GM12891 (cell line): ENCODE measurements around the gene PDGFA.

Experiments used
- PAX5 ChIP-seq: IDR thresholded peaks from 2 replicates; pipeline ENCODE4 v1.6.1; 2011; ENCODE audit warnings: low read length, moderate library complexity, mild to moderate bottlenecking; ENCODE audit not compliant: insufficient read depth, severe bottlenecking
- POLR2A ChIP-seq: IDR thresholded peaks from 2 replicates; pipeline ENCODE4 v1.6.1; 2011; ENCODE audit warnings: low read depth, low read length, control low read depth
- POLR2AphosphoS5 ChIP-seq: IDR thresholded peaks from 2 replicates; pipeline ENCODE4 v1.6.1; 2011; ENCODE audit warnings: low read depth, low read length, control low read depth
- POU2F2 ChIP-seq: IDR thresholded peaks from 2 replicates; pipeline ENCODE4 v1.6.1; 2011; ENCODE audit warnings: low read depth, mild to moderate bottlenecking, control low read depth, low read length, moderate library complexity
- SPI1 ChIP-seq: IDR thresholded peaks from 2 replicates; pipeline ENCODE4 v1.6.1; 2011; ENCODE audit warnings: low read depth, low read length, control low read depth
- TAF1 ChIP-seq: IDR thresholded peaks from 2 replicates; pipeline ENCODE4 v1.6.1; 2011; ENCODE audit warnings: low read depth, low read length, control low read depth

DNA sequence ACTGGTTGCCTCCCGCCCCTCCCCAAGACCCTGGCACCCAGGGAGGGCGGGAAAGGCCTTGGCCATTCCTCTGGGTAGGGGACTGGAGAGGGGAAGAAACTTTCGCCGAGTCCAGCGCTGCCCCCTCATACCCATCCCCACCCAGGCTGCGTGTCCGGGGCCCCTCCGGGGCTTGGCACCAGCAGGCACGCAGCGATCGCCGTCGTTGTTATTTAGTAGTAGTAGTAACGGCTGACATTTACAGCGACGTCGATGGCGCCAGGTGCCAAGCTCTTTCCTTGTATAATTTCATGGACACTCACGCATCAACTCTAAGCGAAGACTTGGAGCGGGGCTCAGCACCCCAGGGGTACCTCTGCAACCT is 3.3 kb upstream of the PDGFA start:
- no peak for TF ChIP-seq POLR2A
- no peak for TF ChIP-seq PAX5
- no peak for TF ChIP-seq POLR2AphosphoS5
- TF ChIP-seq TAF1, result no peak
- TF ChIP-seq SPI1, result no peak
- no peak for TF ChIP-seq POU2F2
